Measurements from ENCODE around the gene ALDH3A1.

GRCh38 chr17:19752216-19753050 lies 4.3 kb upstream of the ALDH3A1 start:
- TF ChIP-seq NKRF (IDR thresholded peaks at IDR 0.05; ENCODE audit: borderline replicate concordance), result no peak
- no peak for TF ChIP-seq POLR2A (conservative IDR thresholded peaks at IDR 0.05)
- no peak for TF ChIP-seq MECOM (CRISPR knock-in tag; IDR thresholded peaks at IDR 0.05)
- TF ChIP-seq, protein P1, sequence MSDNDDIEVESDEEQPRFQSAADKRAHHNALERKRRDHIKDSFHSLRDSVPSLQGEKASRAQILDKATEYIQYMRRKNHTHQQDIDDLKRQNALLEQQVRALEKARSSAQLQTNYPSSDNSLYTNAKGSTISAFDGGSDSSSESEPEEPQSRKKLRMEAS (CRISPR knock-in tag; IDR thresholded peaks at IDR 0.05), result no peak
- no peak for TF ChIP-seq ZBED1 (IDR thresholded peaks at IDR 0.05)
- no peak for TF ChIP-seq CXXC5 (CRISPR knock-in tag; IDR thresholded peaks at IDR 0.05)
- no peak for TF ChIP-seq NFIC (IDR thresholded peaks at IDR 0.05)
- TF ChIP-seq HDAC6 (IDR thresholded peaks at IDR 0.05; ENCODE audit: low read depth, low read length), result no peak
- no peak for TF ChIP-seq CTCF (IDR thresholded peaks at IDR 0.05 in 2 of 3, conservative IDR thresholded peaks at IDR 0.05 in 1 of 3; ENCODE audit: insufficient read depth in 2 of 3, low read depth in 1 of 3, low read length in 3 of 3)
- TF ChIP-seq CUX1 (CRISPR knock-in tag; IDR thresholded peaks at IDR 0.05), result no peak

Data from K562 (cell line).